ENCODE results near the gene CARMIL1.

GRCh38 chr6:25645916-25646315, 366.7 kb downstream of the CARMIL1 start:
- TF ChIP-seq GATA2 (IDR thresholded peaks at IDR 0.05; ENCODE audit: low read depth, low read length): no peak
- TF ChIP-seq GATA3 (IDR thresholded peaks at IDR 0.05; ENCODE audit: low read depth, low read length): no peak

Measured in SH-SY5Y (cell line).